PFSK-1 (cell line): Measurements from ENCODE around the gene ARHGAP4.

Experiments used
- FOXP2 ChIP-seq: optimal IDR thresholded peaks from 2 replicates; pipeline ENCODE3; 2011; ENCODE audit warnings: borderline replicate concordance, control low read depth, inconsistent platforms; ENCODE audit not compliant: insufficient read depth; ENCODE audit errors: extremely low read length, extremely low read depth
- POLR2AphosphoS5 ChIP-seq: IDR thresholded peaks from 2 replicates; pipeline ENCODE4 v1.6.1; 2012; ENCODE audit warnings: low read depth, mild to moderate bottlenecking, control low read depth, low read length, moderate library complexity
- REST ChIP-seq, 2 experiments: IDR thresholded peaks; 2 replicates each; pipeline versions ENCODE4 v1.6.1 to v1.8.0; 2011 to 2012; ENCODE audit warnings: low read depth in 2 of 2, low read length in 2 of 2, control low read depth in 1 of 2, inconsistent platforms in 1 of 2, mild to moderate bottlenecking in 1 of 2, moderate library complexity in 1 of 2; ENCODE audit not compliant: insufficient read depth in 1 of 2
- SIN3A ChIP-seq: IDR thresholded peaks from 2 replicates; pipeline ENCODE4 v1.6.1; 2012; ENCODE audit warnings: mild to moderate bottlenecking, low read length, moderate library complexity, borderline replicate concordance; ENCODE audit not compliant: insufficient read depth
- TAF1 ChIP-seq: IDR thresholded peaks from 2 replicates; pipeline ENCODE4 v1.6.1; 2012; ENCODE audit warnings: low read length, control low read depth, borderline replicate concordance; ENCODE audit not compliant: insufficient read depth

The ARHGAP4 gene

GRCh38 chrX:153961292-153961691 is 35.2 kb upstream of the ARHGAP4 start:
- TF ChIP-seq FOXP2 = no peak
- no peak for TF ChIP-seq SIN3A
- no peak for TF ChIP-seq TAF1
- TF ChIP-seq POLR2AphosphoS5 = no peak
- no peak for TF ChIP-seq REST (IDR thresholded peaks at IDR 0.05; ENCODE audit: insufficient read depth in 1 of 2, low read depth in 2 of 2, low read length in 2 of 2)

GRCh38 chrX:153960786-153961185 is 34.7 kb upstream of the ARHGAP4 start:
- TF ChIP-seq REST (IDR thresholded peaks at IDR 0.05; ENCODE audit: insufficient read depth in 1 of 2, low read depth in 2 of 2, low read length in 2 of 2) (no peak), SIN3A (no peak), POLR2AphosphoS5 (no peak), TAF1 (no peak), FOXP2 (no peak)

GRCh38 chrX:153960077-153960476 is 34.0 kb upstream of the ARHGAP4 start:
- TF ChIP-seq SIN3A (no peak), REST (IDR thresholded peaks at IDR 0.05; ENCODE audit: insufficient read depth in 1 of 2, low read depth in 2 of 2, low read length in 2 of 2) (no peak), POLR2AphosphoS5 (no peak), TAF1 (no peak), FOXP2 (no peak)

- TF ChIP-seq FOXP2 (no peak), REST (IDR thresholded peaks at IDR 0.05; ENCODE audit: insufficient read depth in 1 of 2, low read depth in 2 of 2, low read length in 2 of 2) (no peak), SIN3A (no peak), POLR2AphosphoS5 (no peak), TAF1 (no peak)
Observed at GRCh38 chrX:153959649-153960048, 33.6 kb upstream of the ARHGAP4 start.

GRCh38 chrX:153958605-153959004 is 32.5 kb upstream of the ARHGAP4 start:
- TF ChIP-seq FOXP2 (no peak), SIN3A (no peak), REST (IDR thresholded peaks at IDR 0.05; ENCODE audit: insufficient read depth in 1 of 2, low read depth in 2 of 2, low read length in 2 of 2) (no peak), TAF1 (no peak), POLR2AphosphoS5 (no peak)
